ENCODE measurements around the gene SLC12A8.

The SLC12A8 gene

GRCh38 chr3:125213946-125214542 lies 1.5 kb upstream of the SLC12A8 start:
- TF ChIP-seq EZH2 (optimal IDR thresholded peaks at IDR 0.05; ENCODE audit: low read depth, low read length) (no peak), EZH2phosphoT487 (IDR thresholded peaks at IDR 0.05; ENCODE audit: low read length) (no peak)
- TF ChIP-seq, protein P1, sequence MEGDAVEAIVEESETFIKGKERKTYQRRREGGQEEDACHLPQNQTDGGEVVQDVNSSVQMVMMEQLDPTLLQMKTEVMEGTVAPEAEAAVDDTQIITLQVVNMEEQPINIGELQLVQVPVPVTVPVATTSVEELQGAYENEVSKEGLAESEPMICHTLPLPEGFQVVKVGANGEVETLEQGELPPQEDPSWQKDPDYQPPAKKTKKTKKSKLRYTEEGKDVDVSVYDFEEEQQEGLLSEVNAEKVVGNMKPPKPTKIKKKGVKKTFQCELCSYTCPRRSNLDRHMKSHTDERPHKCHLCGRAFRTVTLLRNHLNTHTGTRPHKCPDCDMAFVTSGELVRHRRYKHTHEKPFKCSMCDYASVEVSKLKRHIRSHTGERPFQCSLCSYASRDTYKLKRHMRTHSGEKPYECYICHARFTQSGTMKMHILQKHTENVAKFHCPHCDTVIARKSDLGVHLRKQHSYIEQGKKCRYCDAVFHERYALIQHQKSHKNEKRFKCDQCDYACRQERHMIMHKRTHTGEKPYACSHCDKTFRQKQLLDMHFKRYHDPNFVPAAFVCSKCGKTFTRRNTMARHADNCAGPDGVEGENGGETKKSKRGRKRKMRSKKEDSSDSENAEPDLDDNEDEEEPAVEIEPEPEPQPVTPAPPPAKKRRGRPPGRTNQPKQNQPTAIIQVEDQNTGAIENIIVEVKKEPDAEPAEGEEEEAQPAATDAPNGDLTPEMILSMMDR (IDR thresholded peaks at IDR 0.05; ENCODE audit: low read length) = no peak
- Histone ChIP-seq H3K27ac (ENCODE audit: low read length) (no peak overlapping the region), H3F3A (ENCODE audit: insufficient read depth, low read length) (no peaks in the 10 kb centered on the region), H3K4me3 (ENCODE audit: low read length) (no peak overlapping the region), H2AFZ (ENCODE audit: low read length) (no peak overlapping the region), H3K27me3 (replicated peaks; ENCODE audit: insufficient read depth, low read length) (no peaks in the 10 kb centered on the region), H4K20me1 (ENCODE audit: insufficient read depth, low read length) (no peaks in the 10 kb centered on the region), H3K9me3 (replicated peaks; ENCODE audit: insufficient read depth, low read length) (no peaks in the 10 kb centered on the region), H3K9ac (ENCODE audit: low read length) (no peak overlapping the region), H3K9me2 (replicated peaks; ENCODE audit: insufficient read depth, low read length) (no peaks in the 10 kb centered on the region), H3K36me3 (replicated peaks; ENCODE audit: insufficient read depth, low read length) (no peaks in the 10 kb centered on the region), H3K4me1 (ENCODE audit: low read length) (no peaks in the 10 kb centered on the region), H3K4me2 (ENCODE audit: low read depth, low read length) (no peak overlapping the region), H3K79me2 (ENCODE audit: low read length) (no peaks in the 10 kb centered on the region)
- DNase-seq = no peak

GRCh38 chr3:125213364-125213755 lies 812 bp upstream of the SLC12A8 start:
- DNase-seq = no peak
- Histone ChIP-seq H3K4me1 (ENCODE audit: low read length) (no peaks in the 10 kb centered on the region), H3K27me3 (replicated peaks; ENCODE audit: insufficient read depth, low read length) (no peaks in the 10 kb centered on the region), H3F3A (ENCODE audit: insufficient read depth, low read length) (no peaks in the 10 kb centered on the region), H3K4me3 (ENCODE audit: low read length) (no peak overlapping the region), H3K79me2 (ENCODE audit: low read length) (no peaks in the 10 kb centered on the region), H3K27ac (ENCODE audit: low read length) (no peak overlapping the region), H3K36me3 (replicated peaks; ENCODE audit: insufficient read depth, low read length) (no peaks in the 10 kb centered on the region), H2AFZ (ENCODE audit: low read length) (no peak overlapping the region), H3K9me2 (replicated peaks; ENCODE audit: insufficient read depth, low read length) (no peaks in the 10 kb centered on the region), H4K20me1 (ENCODE audit: insufficient read depth, low read length) (no peaks in the 10 kb centered on the region), H3K4me2 (ENCODE audit: low read depth, low read length) (no peak overlapping the region), H3K9ac (ENCODE audit: low read length) (no peak overlapping the region), H3K9me3 (replicated peaks; ENCODE audit: insufficient read depth, low read length) (no peaks in the 10 kb centered on the region)
- TF ChIP-seq, protein P1 (IDR thresholded peaks at IDR 0.05; ENCODE audit: low read length) = no peak
- TF ChIP-seq EZH2 (optimal IDR thresholded peaks at IDR 0.05; ENCODE audit: low read depth, low read length) = no peak
- no peak for TF ChIP-seq EZH2phosphoT487 (IDR thresholded peaks at IDR 0.05; ENCODE audit: low read length)

GRCh38 chr3:125212091-125212508 lies 448 bp downstream of the SLC12A8 start:
- H3K4me1 ChIP-seq (ENCODE audit: low read length) = no peaks in the 10 kb centered on the region
- H3K27me3 ChIP-seq (replicated peaks; ENCODE audit: insufficient read depth, low read length) = no peaks in the 10 kb centered on the region
- no peaks in the 10 kb centered on the region for H3K36me3 ChIP-seq (replicated peaks; ENCODE audit: insufficient read depth, low read length)
- H3K4me2 ChIP-seq (ENCODE audit: low read depth, low read length) = peak overlapping the region; percentile 77
- no peak overlapping the region; the same call in 1 of the 2 replicates for H3K9ac ChIP-seq (ENCODE audit: low read length)
- H3K4me3 ChIP-seq (ENCODE audit: low read length) = peak overlapping the region; percentile 54
- H3K27ac ChIP-seq (ENCODE audit: low read length) = no peak overlapping the region
- peak overlapping the region; percentile 67 for H2AFZ ChIP-seq (ENCODE audit: low read length)
- TF ChIP-seq, protein P1 (IDR thresholded peaks at IDR 0.05; ENCODE audit: low read length) = no peak
- no peak for TF ChIP-seq EZH2phosphoT487 (IDR thresholded peaks at IDR 0.05; ENCODE audit: low read length)
- TF ChIP-seq EZH2 (optimal IDR thresholded peaks at IDR 0.05; ENCODE audit: low read depth, low read length) = no peak
- no peaks in the 10 kb centered on the region for H3K79me2 ChIP-seq (ENCODE audit: low read length)
- no peaks in the 10 kb centered on the region for H4K20me1 ChIP-seq (ENCODE audit: insufficient read depth, low read length)
- no peaks in the 10 kb centered on the region for H3K9me3 ChIP-seq (replicated peaks; ENCODE audit: insufficient read depth, low read length)
- no peaks in the 10 kb centered on the region for H3F3A ChIP-seq (ENCODE audit: insufficient read depth, low read length)
- DNase-seq = no peak
- H3K9me2 ChIP-seq (replicated peaks; ENCODE audit: insufficient read depth, low read length) = no peaks in the 10 kb centered on the region
